H1 (cell line): ENCODE data around the gene UBE2F. TPM values are rescaled to one million over a fixed set of nuclear protein-coding genes. Genes with fewer than 3 reads are reported as not detected.

Experiments
- CTCF ChIA-PET: fragments of 300-600 bp; sonication (Branson Sonifier 250); formaldehyde crosslinking; loops from one replicate; lab custom pipeline; 2021; ENCODE audit not compliant: partially characterized antibody; lab: Charles Lee
- POLR2A ChIA-PET: fragments of 300-600 bp; sonication (Branson Sonifier 250); formaldehyde crosslinking; loops from one replicate; lab custom pipeline; 2021; ENCODE audit warnings: inconsistent platforms; ENCODE audit not compliant: partially characterized antibody; lab: Charles Lee
- DNase-seq, 2 experiments: peaks; one replicate each; pipeline versions ENCODE4 v3.0.0 to v3.0.0-alpha.2; 2010 to 2022; ENCODE audit warnings: low spot score in 2 of 2, low read depth in 1 of 2, mixed read lengths in 1 of 2
- FAIRE-seq: peaks from 2 replicates; lab custom pipeline; 2011; peaks lifted over from hg19 to GRCh38; lab: Jason Lieb, UNC
- H2AFZ ChIP-seq: 2 replicates; pipeline ENCODE4 v1.8.1; 2012; ENCODE audit warnings: low read length, inconsistent platforms
- H2AK5ac ChIP-seq: 2 replicates; pipeline ENCODE4 v1.6.1; 2013; ENCODE audit warnings: low read depth, low read length
- H2BK120ac ChIP-seq: replicated peaks from 2 replicates; pipeline ENCODE3; 2013; ENCODE audit warnings: low read depth, low read length, inconsistent platforms
- H2BK12ac ChIP-seq: 2 replicates; pipeline ENCODE4 v1.6.1; 2013; ENCODE audit warnings: low read depth, low read length
- H2BK15ac ChIP-seq: 2 replicates; pipeline ENCODE4 v1.6.1; 2013; ENCODE audit warnings: low read length
- H2BK20ac ChIP-seq: 2 replicates; pipeline ENCODE4 v1.6.1; 2013; ENCODE audit warnings: low read length
- H2BK5ac ChIP-seq: 2 replicates; pipeline ENCODE4 v1.6.1; 2013; ENCODE audit warnings: low read depth, low read length
- H3K14ac ChIP-seq: 2 replicates; pipeline ENCODE4 v1.6.1; 2013; ENCODE audit warnings: inconsistent platforms; ENCODE audit not compliant: insufficient read length
- H3K18ac ChIP-seq: 2 replicates; pipeline ENCODE4 v1.6.1; 2013; ENCODE audit warnings: low read length; ENCODE audit errors: extremely low read depth
- H3K23ac ChIP-seq: 2 replicates; pipeline ENCODE4 v1.6.1; 2013; ENCODE audit warnings: inconsistent platforms; ENCODE audit not compliant: insufficient read length
- H3K23me2 ChIP-seq: 2 replicates; pipeline ENCODE4 v1.6.1; 2013; ENCODE audit warnings: low read depth, low read length
- H3K27ac ChIP-seq: 2 replicates; pipeline ENCODE4 v1.6.1; 2011; ENCODE audit warnings: low read depth, low read length, inconsistent platforms
- H3K27me3 ChIP-seq, 4 experiments: replicated peaks in 1 of 4; 1 replicate in 1 of 4; 2 replicates in 3 of 4; pipeline versions ENCODE4 v1.6.1 to v1.8.1; 2011 to 2013; ENCODE audit warnings: low read length in 3 of 4, mild to moderate bottlenecking in 3 of 4, inconsistent platforms in 2 of 4, mixed read lengths in 2 of 4, moderate library complexity in 1 of 4; ENCODE audit not compliant: control insufficient read depth in 3 of 4, insufficient read depth in 3 of 4; ENCODE audit errors: extremely low read depth in 1 of 4
- H3K36me3 ChIP-seq, 4 experiments: 2 replicates each; pipeline versions ENCODE4 v1.6.1 to v1.8.1; 2011 to 2013; ENCODE audit warnings: mild to moderate bottlenecking in 4 of 4, low read length in 3 of 4, moderate library complexity in 2 of 4, control low read depth in 1 of 4, inconsistent platforms in 1 of 4; ENCODE audit not compliant: insufficient read depth in 4 of 4, control insufficient read depth in 2 of 4
- H3K4ac ChIP-seq: replicated peaks from 2 replicates; pipeline ENCODE3; 2013; ENCODE audit warnings: low read length, low read depth, mixed read lengths, inconsistent platforms; ENCODE audit not compliant: insufficient read length
- H3K4me1 ChIP-seq, 4 experiments: replicated peaks in 1 of 4; 1 replicate in 1 of 4; 2 replicates in 3 of 4; pipeline versions ENCODE4 v1.6.1 to v1.8.1; 2011 to 2013; ENCODE audit warnings: low read length in 3 of 4, inconsistent platforms in 2 of 4, mixed read lengths in 1 of 4; ENCODE audit not compliant: insufficient read depth in 4 of 4, control insufficient read depth in 3 of 4
- H3K4me2 ChIP-seq, 2 experiments: 2 replicates each; pipeline versions ENCODE4 v1.6.1 to v1.8.1; 2011 to 2013; ENCODE audit warnings: low read depth in 2 of 2, low read length in 2 of 2, control low read depth in 1 of 2, inconsistent platforms in 1 of 2, mild to moderate bottlenecking in 1 of 2; ENCODE audit not compliant: insufficient read depth in 1 of 2
- H3K4me3 ChIP-seq, 4 experiments: fragments of 200-600, 300-600 bp in 1 of 4; sonication (generic), shearing (Covaris generic), sonication (Bioruptor Twin) in 1 of 4; 2 replicates each; pipeline versions ENCODE4 v1.5.1 to v1.8.1; 2011 to 2016; ENCODE audit warnings: low read length in 4 of 4, low read depth in 3 of 4, control low read depth in 2 of 4, inconsistent platforms in 2 of 4, mild to moderate bottlenecking in 2 of 4, mixed read lengths in 1 of 4, moderate library complexity in 1 of 4; ENCODE audit not compliant: insufficient read depth in 2 of 4; ENCODE audit errors: extremely low read depth in 1 of 4
- H3K56ac ChIP-seq: replicated peaks from 2 replicates; pipeline ENCODE3; 2013; ENCODE audit warnings: low read depth, mild to moderate bottlenecking, mixed read lengths, low read length, inconsistent platforms; ENCODE audit not compliant: insufficient read length
- H3K79me1 ChIP-seq: 2 replicates; pipeline ENCODE4 v1.6.1; 2013; ENCODE audit warnings: low read depth, low read length, control low read depth
- H3K79me2 ChIP-seq, 2 experiments: 2 replicates each; pipeline versions ENCODE4 v1.6.1 to v1.8.1; 2012 to 2013; ENCODE audit warnings: low read length in 2 of 2, mild to moderate bottlenecking in 2 of 2, inconsistent platforms in 1 of 2; ENCODE audit not compliant: insufficient read depth in 2 of 2, control insufficient read depth in 1 of 2
- H3K9ac ChIP-seq, 4 experiments: replicated peaks in 1 of 4; 1 replicate in 1 of 4; 2 replicates in 3 of 4; pipeline versions ENCODE4 v1.6.1 to v1.8.1; 2011 to 2013; ENCODE audit warnings: low read depth in 3 of 4, low read length in 3 of 4, control low read depth in 2 of 4, mild to moderate bottlenecking in 2 of 4, moderate library complexity in 2 of 4, inconsistent platforms in 1 of 4; ENCODE audit errors: extremely low read depth in 1 of 4
- H3K9me3 ChIP-seq, 2 experiments: 2 replicates each; pipeline versions ENCODE4 v1.6.1 to v1.8.1; 2012 to 2013; ENCODE audit warnings: mild to moderate bottlenecking in 2 of 2, moderate library complexity in 2 of 2, control low read depth in 1 of 2, inconsistent platforms in 1 of 2, low read depth in 1 of 2, low read length in 1 of 2, mixed read lengths in 1 of 2; ENCODE audit not compliant: insufficient read depth in 2 of 2
- H4K20me1 ChIP-seq, 2 experiments: replicated peaks in 1 of 2; 2 replicates each; pipeline versions ENCODE3 to v1.8.1; 2011 to 2013; ENCODE audit warnings: inconsistent platforms in 2 of 2, low read length in 2 of 2, mild to moderate bottlenecking in 1 of 2; ENCODE audit not compliant: insufficient read depth in 2 of 2, control insufficient read depth in 1 of 2
- H4K5ac ChIP-seq: 2 replicates; pipeline ENCODE4 v1.6.1; 2013; ENCODE audit warnings: low read length, low read depth, mixed read lengths, inconsistent platforms; ENCODE audit not compliant: insufficient read length
- H4K8ac ChIP-seq: 2 replicates; pipeline ENCODE4 v1.8.0; 2013; ENCODE audit warnings: mild to moderate bottlenecking, moderate library complexity, low read length, inconsistent platforms; ENCODE audit not compliant: insufficient read depth; ENCODE audit errors: extremely low read depth
- H4K91ac ChIP-seq: replicated peaks from 2 replicates; pipeline ENCODE3; 2013; ENCODE audit warnings: low read length, mixed read lengths, inconsistent platforms; ENCODE audit not compliant: insufficient read length
- JUN ChIP-seq: IDR thresholded peaks from 2 replicates; pipeline ENCODE4 v1.6.1; 2011; ENCODE audit warnings: low read depth, mild to moderate bottlenecking, improper control_type of control experiment, low read length
- POLR2AphosphoS5 ChIP-seq: IDR thresholded peaks from 2 replicates; pipeline ENCODE4 v1.6.1; 2011; ENCODE audit warnings: low read depth, low read length
- WGBS, 2 experiments: shearing (Covaris generic) in 1 of 2; methylation state at CpG; one replicate each; pipeline versions ENCODE4 v1.1.6 to v1.1.7; 2013 to 2015; ENCODE audit warnings: low lambda C conversion rate in 2 of 2, mixed read lengths in 2 of 2, inconsistent platforms in 1 of 2, low coverage in 1 of 2, missing lambda C conversion rate in 1 of 2; ENCODE audit not compliant: insufficient replicate concordance in 2 of 2, insufficient coverage in 1 of 2, insufficient read length in 1 of 2; ENCODE audit errors: extremely low coverage in 1 of 2, missing lambda C conversion rate in 1 of 2; 5-methylcytosine and 5-hydroxymethylcytosine counted together
- polyA plus RNA-seq, 7 experiments: library from polyadenylated mRNA; depleted of rRNA in 3 of 7; stranded (reverse) in 5 of 7; unstranded in 2 of 7; fragments of >200 nt in 5 of 7; fragments of 200-250 nt in 2 of 7; gene quantifications; 1 replicate in 5 of 7; 2 replicates in 1 of 7; 4 replicates in 1 of 7; pipeline versions ENCODE4 v1.2.1 to v1.2.3, GENCODE V29; 2011 to 2013; ENCODE audit warnings: missing spikeins in 2 of 7, mixed read lengths in 2 of 7
- total RNA-seq: library from RNA; stranded (reverse); fragmentation: NEBNext Ultra II Directional; extraction: Animal tissue kit (Norgen Biotek cat#: 25700); gene quantifications from 2 replicates; pipeline ENCODE4 v1.2.1, GENCODE V29; 2021

UBE2F gene
- total and polyA plus RNA-seq, 2 of the 8 experiments (the other 6 are each of a cell fraction or from before 2014, with no cell fraction given), result 43.3 to 59.8 TPM

DNA sequence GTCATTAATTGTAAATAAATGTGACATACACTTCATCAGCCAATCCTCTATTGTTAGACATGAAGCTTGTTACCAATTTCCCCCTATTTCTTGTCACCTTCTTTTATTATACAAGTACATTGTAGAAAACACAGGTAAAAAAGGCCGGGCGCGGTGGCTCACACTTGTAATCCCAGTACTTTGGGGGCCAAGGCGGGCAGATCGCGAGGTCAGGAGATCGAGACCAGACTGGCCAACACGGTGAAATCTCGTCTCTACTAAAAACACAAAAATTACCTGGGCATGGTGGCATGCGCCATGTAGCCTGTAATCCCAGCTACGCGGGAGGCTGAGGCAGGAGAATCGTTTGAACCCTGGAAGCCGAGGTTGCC lies 42.7 kb upstream of the UBE2F start:
- H4K8ac ChIP-seq, result peak overlapping the region; percentile 75; the same call in 1 of the 2 replicates
- 0 out of 2 replicates have a peak overlapping the region, but pooled peaks have one; percentile 81 for H2AFZ ChIP-seq

More for the DNA sequence above, 42.7 kb upstream of the UBE2F start:
- Histone ChIP-seq H3K56ac (no peak overlapping the region), H2BK20ac (no peak overlapping the region), H2BK5ac (no peak overlapping the region), H3K23me2 (no peaks in the 10 kb centered on the region)
- FAIRE-seq (no peak), DNase-seq (no peak)
- no peak for TF ChIP-seq POLR2AphosphoS5
- no peak for TF ChIP-seq JUN
- TF ChIP-seq, all 59 proteins: peak for 0
- H4K91ac ChIP-seq, result no peak overlapping the region
- H2BK15ac ChIP-seq, result no peak overlapping the region
- H3K18ac ChIP-seq, result no peak overlapping the region
- H3K23ac ChIP-seq, result no peak overlapping the region
- no peak overlapping the region for H3K4me2 ChIP-seq
- H3K27me3 ChIP-seq, result no peaks in the 10 kb centered on the region; a peak in 2 of 7 replicates
- no peak overlapping the region for H3K27ac ChIP-seq
- H3K9me3 ChIP-seq, result no peaks in the 10 kb centered on the region
- no peak overlapping the region for H3K14ac ChIP-seq
- ChIA-PET CTCF (interaction anchor here (0.9 to 2.8 kb wide), 16 partner anchors 10 to 204 kb away, joined by 3 to 12 read pairs (median 4); no protein-coding TSS in a partner anchor), POLR2A (interaction anchor here (1.7 kb wide), 1 partner anchor 184 kb away, joined by 3 read pairs; no protein-coding TSS in a partner anchor)
- H2AK5ac ChIP-seq, result no peak overlapping the region
- H4K20me1 ChIP-seq, result peaks cover 0 to 3% of the 10 kb centered on the region in 2 experiments
- no peak overlapping the region for H3K9ac ChIP-seq
- H3K79me1 ChIP-seq, result no peaks in the 10 kb centered on the region
- H4K5ac ChIP-seq, result no peak overlapping the region
- no peak overlapping the region for H3K4ac ChIP-seq
- H3K4me3 ChIP-seq, result no peak overlapping the region
- 96% methylated on average over 14 of the region's 14 CpGs; no CpG with 5 or more reads in 1 of the 2 experiments for WGBS, 2 experiments
- no peak overlapping the region for H2BK120ac ChIP-seq
- no peaks in the 10 kb centered on the region for H3K36me3 ChIP-seq
- H3K4me1 ChIP-seq, result peaks cover 0 to 6% (median 4%) of the 10 kb centered on the region in 4 experiments; a peak in 5 of 7 replicates
- no peak overlapping the region for H2BK12ac ChIP-seq
- H3K79me2 ChIP-seq, result no peaks in the 10 kb centered on the region
